NCI-H82 treated with DMSO at 0.1 percent for 48 hours (cell line): Measurements from ENCODE around the gene ZNF277.
"Not testable (repeated sequence)": the region's sequence is repeated elsewhere in the genome, so short reads cannot be mapped to it uniquely, and the experiment has no call there.

Source experiments
- DNase-seq: peaks from one replicate; lab custom pipeline; 2025; ENCODE audit not compliant: unreplicated experiment; lab: John Stamatoyannopoulos, UW

The ZNF277 gene

GRCh38 chr7:112390167-112390566 is 183.7 kb downstream of the ZNF277 start:
- no peak for DNase-seq

GRCh38 chr7:112391079-112391821 is 184.8 kb downstream of the ZNF277 start:
- not testable (repeated sequence) for DNase-seq

GRCh38 chr7:112391841-112392286 is 185.4 kb downstream of the ZNF277 start:
- peak; percentile 39 for DNase-seq
